Measurements from ENCODE around the gene SLC43A3.
A peak's percentile ranks its signal among the peaks of the same experiment; 100 is the strongest.

Gene SLC43A3

GRCh38 chr11:57426929-57427726 is at the start of gene SLC43A3:
TSS of gene SLC43A3 (minus strand) at chr11:57427121. CDS start at chr11:57426172, 949 bp downstream.
- DNase-seq = peak; percentile 82

- no peak for DNase-seq
These were observed 49.3 kb upstream of the SLC43A3 start for GRCh38 chr11:57476047-57476756.

- DNase-seq = no peak
These were observed 48.7 kb upstream of the SLC43A3 start for GRCh38 chr11:57475671-57476046.

GRCh38 chr11:57475191-57475590 is 48.3 kb upstream of the SLC43A3 start:
- DNase-seq = no peak

- DNase-seq = peak; percentile 20
These were observed 47.8 kb upstream of the SLC43A3 start for GRCh38 chr11:57474803-57475115.

GRCh38 chr11:57474017-57474802 is 47.3 kb upstream of the SLC43A3 start:
- no peak for DNase-seq

GRCh38 chr11:57473285-57473841 is 46.4 kb upstream of the SLC43A3 start:
- no peak for DNase-seq

GRCh38 chr11:57471496-57471895 is 44.6 kb upstream of the SLC43A3 start:
- no peak for DNase-seq

GRCh38 chr11:57469268-57469667 is 42.3 kb upstream of the SLC43A3 start:
- no peak for DNase-seq

GRCh38 chr11:57468276-57468675 is 41.4 kb upstream of the SLC43A3 start:
- no peak for DNase-seq

GRCh38 chr11:57467508-57468157 is 40.7 kb upstream of the SLC43A3 start:
- DNase-seq = no peak

GRCh38 chr11:57466680-57467079 is 39.8 kb upstream of the SLC43A3 start:
- DNase-seq = no peak

- no peak for DNase-seq
These were observed 37.7 kb upstream of the SLC43A3 start for GRCh38 chr11:57464539-57465181.

GRCh38 chr11:57463671-57464538 is 37.0 kb upstream of the SLC43A3 start:
- no peak for DNase-seq

GRCh38 chr11:57462597-57462996 is 35.7 kb upstream of the SLC43A3 start:
- no peak for DNase-seq

- no peak for DNase-seq
These were observed 35.0 kb upstream of the SLC43A3 start for GRCh38 chr11:57461841-57462489.

- peak; percentile 76 for DNase-seq
These were observed 34.1 kb upstream of the SLC43A3 start for GRCh38 chr11:57460758-57461749.

- DNase-seq = peak; percentile 72
These were observed 33.3 kb upstream of the SLC43A3 start, which contains the start of gene RTN4RL2 for GRCh38 chr11:57460022-57460757. TSS of gene RTN4RL2 (plus strand) at chr11:57460528. CDS start at chr11:57460866, 338 bp downstream.

Measured in NCI-H146 (cell line).